ENCODE data around the gene ANKRD34C.

The ANKRD34C gene

GRCh38 chr15:79282371-79283251 lies at the start of gene ANKRD34C:
ANKRD34C (plus strand) TSS chr15:79282722; CDS start chr15:79293285, 10,563 bp downstream.
- DNase-seq: no peak

DNA sequence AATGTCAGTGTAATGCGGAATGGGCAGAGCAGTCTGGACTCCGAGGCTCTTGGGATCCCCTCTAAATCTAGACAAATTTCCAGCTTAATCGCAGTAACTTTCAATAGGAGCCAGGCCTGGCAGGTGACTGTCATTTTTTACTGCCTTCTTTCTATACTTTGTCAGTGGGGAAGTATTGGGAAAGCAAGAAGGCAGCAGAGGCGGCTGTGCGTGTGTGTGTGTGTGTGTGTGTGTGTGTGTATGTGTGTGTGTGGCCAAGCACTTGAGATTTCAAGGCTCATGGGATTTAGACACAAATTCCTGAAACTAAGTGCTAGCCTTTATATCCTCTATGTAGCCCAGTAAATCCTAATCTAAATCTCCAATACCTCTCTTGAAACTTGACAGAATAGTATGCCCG lies 49.3 kb upstream of the ANKRD34C start:
- DNase-seq: no peak

DNA sequence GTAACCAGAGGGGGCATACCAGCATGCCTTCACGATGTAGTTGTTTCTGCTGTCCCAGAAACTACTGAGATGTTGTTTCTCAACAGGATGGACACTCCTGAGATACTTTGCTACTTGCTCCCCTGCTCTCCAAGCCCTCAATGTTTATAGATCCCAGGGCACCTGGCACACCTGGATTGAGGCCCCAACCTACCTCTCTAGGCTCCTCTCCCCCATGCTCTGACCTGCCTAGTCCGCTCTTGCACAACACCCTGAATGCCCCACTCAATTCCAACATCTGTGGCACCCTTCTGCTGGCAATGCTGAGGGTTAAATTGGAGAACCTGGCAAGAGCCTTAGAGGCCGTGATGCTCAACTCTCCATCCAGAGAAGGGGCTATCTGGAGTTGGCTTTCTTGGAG lies 42.5 kb upstream of the ANKRD34C start:
- no peak for DNase-seq

GRCh38 chr15:79243723-79244122 lies 38.8 kb upstream of the ANKRD34C start:
- no peak for DNase-seq

GRCh38 chr15:79244876-79245275 lies 37.6 kb upstream of the ANKRD34C start:
- no peak for DNase-seq

GRCh38 chr15:79248183-79248582 lies 34.3 kb upstream of the ANKRD34C start:
- DNase-seq: no peak

DNA sequence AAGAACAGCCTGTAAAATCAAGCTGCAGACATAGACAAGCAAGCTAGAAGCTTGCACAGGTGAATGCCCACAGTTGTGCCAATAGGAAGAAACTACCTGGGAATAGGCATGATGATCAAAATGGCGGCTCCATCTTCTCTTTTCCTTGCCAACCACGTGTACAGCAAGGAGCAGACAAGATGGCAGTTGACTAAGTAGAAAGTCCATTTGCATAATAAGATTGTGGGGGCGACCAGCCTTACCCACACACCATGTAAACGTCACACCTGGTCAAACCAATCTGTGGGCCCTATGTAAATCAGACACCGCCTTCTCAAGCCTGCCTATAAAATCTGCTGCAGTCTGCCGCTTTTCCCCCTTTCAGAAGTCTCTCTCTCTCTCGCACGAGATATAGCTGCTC lies 25.1 kb upstream of the ANKRD34C start:
- no peak for DNase-seq

GRCh38 chr15:79261836-79262235 lies 20.7 kb upstream of the ANKRD34C start:
- DNase-seq: no peak

DNA sequence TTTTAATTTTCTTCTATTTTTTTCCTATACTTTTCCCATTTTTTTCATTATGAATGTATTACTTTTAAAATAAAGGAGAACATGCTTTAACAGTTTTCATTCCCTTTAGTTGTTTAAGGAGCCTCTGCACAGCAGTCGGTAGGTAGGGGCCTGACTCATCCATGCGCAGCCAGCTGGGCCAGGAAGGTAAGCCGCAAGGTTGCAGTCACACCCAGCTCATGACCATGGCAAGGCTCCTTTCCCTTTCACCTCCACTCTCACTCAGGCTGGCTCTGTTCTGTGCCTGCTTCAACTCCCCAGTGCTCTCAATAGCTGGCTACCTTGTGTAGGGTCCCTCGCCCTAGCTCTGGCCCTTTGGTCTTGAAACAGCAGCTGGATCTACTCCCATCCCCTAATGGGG lies 17.4 kb upstream of the ANKRD34C start:
- no peak for DNase-seq

- no peak for DNase-seq
Observed at GRCh38 chr15:79265987-79266579, 16.4 kb upstream of the ANKRD34C start.

DNA sequence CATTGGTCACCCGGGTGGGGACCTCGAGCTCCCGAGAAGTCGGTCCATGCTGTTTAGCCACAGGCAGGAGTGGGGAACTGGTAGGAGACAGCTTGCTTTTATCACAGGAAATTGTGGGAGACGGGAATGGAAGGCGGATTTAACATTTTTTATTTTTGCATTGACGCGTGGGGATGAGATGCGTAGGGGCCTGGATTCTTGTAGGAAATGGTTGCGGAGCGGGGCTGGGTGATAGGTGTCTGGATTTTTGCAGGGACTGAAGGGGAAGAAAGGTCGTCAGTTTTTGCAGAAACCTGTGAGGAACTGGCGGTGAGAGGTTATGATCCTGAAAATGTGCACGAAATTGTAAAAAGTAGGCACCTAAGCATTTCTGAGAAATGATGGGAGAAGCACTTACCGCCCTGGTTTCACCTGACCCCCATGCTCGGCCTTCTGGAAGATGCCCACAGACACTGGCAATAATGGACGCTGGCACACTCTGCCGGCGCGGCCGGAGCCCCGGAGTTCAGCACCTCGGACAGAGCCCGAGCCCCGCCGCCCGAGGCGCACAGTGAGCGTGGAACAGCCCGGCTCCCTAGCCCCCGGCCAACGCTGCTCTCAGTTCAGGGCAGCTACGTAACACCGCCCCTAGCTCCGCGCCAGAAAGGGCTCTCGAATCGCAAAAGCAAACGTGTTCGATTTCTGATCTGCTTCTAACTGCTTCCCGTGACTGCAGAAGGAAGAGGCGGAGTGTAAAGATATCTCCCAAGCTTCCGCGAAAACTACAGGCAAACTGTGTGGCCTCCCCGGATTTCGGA lies 928 bp downstream of the ANKRD34C start:
- DNase-seq: no peak

- no peak for DNase-seq
Observed at GRCh38 chr15:79290642-79291275, 8.2 kb downstream of the ANKRD34C start.

GRCh38 chr15:79292011-79292410 lies 9.5 kb downstream of the ANKRD34C start:
- no peak for DNase-seq

DNA sequence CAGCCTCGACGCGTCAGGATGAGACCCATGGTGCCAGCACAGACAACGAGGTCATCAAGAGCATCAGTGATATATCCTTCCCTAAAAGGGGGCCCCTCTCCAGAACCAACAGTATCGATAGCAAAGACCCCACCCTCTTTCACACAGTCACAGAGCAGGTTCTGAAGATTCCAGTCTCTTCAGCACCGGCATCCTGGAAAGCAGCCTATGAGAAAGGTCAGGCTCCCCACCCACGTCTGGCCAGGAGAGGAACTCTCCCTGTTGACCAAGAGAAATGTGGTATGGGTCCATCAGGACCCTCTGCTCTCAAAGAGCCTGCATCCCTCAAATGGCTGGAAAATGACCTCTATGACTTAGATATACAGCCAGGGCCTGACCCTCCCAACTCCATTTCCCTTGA lies 11.6 kb downstream of the ANKRD34C start:
- no peak for DNase-seq

GRCh38 chr15:79296583-79296982 lies 14.1 kb downstream of the ANKRD34C start:
- no peak for DNase-seq

GRCh38 chr15:79299126-79299840 lies 16.8 kb downstream of the ANKRD34C start:
- DNase-seq: no peak

- no peak for DNase-seq
Observed at GRCh38 chr15:79299841-79300235, 17.3 kb downstream of the ANKRD34C start.

- DNase-seq: no peak
Observed at GRCh38 chr15:79307251-79307650, 24.7 kb downstream of the ANKRD34C start.

DNA sequence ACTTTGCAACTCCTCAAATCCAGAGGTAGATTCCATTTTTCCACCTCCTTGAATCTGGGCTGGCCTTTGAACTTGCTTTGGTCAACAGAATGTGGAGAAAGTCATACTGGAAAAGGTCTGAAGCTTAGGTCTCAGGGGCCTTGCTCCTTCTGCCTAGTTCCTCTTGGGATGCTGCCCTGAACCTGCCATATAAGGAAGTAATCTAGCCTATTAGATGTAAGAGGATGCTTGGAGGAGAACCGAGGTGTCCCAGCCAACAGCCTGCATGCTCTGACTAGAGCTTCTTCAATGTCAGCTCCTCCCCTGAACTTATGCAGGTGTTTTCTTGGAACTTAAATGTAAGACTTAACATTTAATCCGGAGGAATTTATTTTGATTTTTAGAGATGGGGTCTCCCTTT lies 26.4 kb downstream of the ANKRD34C start:
- no peak for DNase-seq

DNA sequence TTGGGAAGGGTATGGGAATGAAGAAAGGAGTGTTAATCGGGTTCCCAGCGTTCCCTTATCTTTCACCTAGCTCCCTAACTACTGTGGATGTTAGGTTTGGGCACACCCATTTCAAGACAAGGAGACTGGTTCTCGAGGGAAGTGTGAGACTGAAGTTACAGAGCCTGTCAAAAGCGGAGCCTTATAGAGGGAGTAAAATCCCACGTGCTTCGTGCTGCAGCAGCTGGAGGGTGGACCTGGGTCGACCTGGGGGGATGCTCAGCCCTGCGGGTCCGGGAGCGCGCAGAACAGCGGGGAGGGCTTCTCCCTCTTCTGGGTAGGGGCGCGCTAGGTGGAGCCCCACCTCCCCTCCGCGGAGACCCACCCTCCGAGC lies 28.1 kb downstream of the ANKRD34C start:
- peak; percentile 26 for DNase-seq

DNA sequence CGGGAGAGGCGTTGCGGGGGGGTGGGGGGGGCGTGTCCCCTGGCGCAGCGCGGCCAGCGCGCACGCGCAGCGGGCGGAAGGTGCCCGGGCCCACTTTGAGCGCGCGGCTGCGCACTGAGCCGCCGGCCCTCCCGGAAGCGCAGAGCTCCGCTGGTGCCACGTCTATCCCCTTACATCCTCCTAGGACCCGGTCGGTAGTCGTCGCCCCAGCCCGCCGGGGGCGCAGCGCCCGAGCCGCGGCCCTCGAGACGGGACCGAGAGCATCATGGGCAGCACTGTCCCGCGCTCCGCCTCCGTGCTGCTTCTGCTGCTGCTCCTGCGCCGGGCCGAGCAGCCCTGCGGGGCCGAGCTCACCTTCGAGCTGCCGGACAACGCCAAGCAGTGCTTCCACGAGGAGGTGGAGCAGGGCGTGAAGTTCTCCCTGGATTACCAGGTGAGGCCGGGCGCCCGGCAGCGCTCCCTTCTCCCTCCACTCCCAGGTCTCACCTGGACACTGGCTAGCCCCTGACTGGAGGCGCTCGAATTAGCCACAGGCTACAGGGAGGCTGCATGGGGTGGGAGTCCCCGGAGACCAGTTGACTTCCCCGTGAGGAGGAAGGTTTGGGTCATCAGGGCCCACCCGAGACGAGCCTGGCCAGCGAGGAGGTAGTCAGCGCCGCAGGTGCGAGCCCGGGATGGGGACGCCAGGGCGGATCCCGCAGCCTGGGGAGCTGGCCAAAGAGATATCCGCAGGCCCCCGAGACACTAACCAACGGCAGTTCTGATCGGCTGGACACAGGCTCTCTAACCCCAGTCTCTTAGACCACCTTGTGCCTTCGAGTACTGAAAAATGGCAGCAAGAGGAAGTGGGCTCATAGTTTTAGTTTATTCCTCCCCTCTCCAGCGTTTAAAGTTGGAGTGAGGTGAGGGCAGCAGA lies 28.7 kb downstream of the ANKRD34C start, which contains the start of gene TMED3:
TMED3 (plus strand) TSS at position 128 of the 916 bp plus-strand sequence; CDS start at position 266, 138 bp downstream.
- DNase-seq: peak; percentile 58

Measured in GF-D8 (cell line).